Measurements from ENCODE around the gene HID1.

GRCh38 chr17:74921026-74921681 is 51.4 kb downstream of the HID1 start:
- TF ChIP-seq CTCF (IDR thresholded peaks at IDR 0.05) (no peak), POLR2A (IDR thresholded peaks at IDR 0.05) (no peak)
